GM19468 (cell line): ENCODE results near the gene SELENOS.
"Not testable (repeated sequence)": the region's sequence is repeated elsewhere in the genome, so short reads cannot be mapped to it uniquely, and the experiment has no call there.

Source experiments
- ATAC-seq: cut with Tn5 transposase; IDR thresholded peaks from one replicate; pipeline ENCODE4 v1.9.1; 2021; ENCODE audit warnings: mild to moderate bottlenecking, moderate library complexity, moderate number of reproducible peaks; ENCODE audit not compliant: unreplicated experiment; ENCODE audit errors: extremely low read depth

Gene SELENOS

DNA sequence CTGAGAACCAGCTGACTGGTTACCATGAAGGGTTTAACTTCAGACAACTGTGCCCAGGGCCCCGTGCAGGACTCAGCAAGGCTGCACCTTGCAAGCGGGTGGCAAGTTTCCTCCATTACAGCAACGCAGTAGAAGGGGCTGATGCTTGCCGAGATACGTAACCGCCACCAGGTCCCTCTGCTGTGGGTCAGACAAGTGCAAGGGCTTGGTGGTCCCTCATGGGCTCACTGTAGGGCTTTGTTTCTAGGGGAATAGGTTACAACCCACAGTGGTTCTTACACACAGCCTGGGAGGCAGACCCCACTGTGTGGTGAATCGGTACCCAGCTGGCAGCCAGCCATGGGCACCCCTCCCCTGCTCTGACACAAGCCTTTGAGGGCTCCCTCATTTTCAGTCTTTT is 33.2 kb upstream of the SELENOS start:
- ATAC-seq = no peak

DNA sequence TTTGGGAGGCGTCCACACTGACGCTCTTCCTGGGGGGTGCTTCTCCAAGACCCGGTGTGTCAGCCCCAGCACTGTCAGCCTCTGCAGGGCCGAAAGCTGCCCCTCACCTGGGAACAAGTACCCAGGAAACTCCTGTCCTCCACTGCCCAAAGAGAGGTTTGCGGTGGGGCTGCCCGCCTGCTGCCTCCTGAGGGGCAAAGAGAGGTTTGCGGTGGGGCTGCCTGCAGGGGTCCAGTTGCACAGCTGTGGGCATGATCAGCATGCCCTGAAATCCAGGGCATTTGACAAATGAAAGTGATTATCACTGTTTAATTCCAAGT is 32.8 kb upstream of the SELENOS start:
- no peak for ATAC-seq

DNA sequence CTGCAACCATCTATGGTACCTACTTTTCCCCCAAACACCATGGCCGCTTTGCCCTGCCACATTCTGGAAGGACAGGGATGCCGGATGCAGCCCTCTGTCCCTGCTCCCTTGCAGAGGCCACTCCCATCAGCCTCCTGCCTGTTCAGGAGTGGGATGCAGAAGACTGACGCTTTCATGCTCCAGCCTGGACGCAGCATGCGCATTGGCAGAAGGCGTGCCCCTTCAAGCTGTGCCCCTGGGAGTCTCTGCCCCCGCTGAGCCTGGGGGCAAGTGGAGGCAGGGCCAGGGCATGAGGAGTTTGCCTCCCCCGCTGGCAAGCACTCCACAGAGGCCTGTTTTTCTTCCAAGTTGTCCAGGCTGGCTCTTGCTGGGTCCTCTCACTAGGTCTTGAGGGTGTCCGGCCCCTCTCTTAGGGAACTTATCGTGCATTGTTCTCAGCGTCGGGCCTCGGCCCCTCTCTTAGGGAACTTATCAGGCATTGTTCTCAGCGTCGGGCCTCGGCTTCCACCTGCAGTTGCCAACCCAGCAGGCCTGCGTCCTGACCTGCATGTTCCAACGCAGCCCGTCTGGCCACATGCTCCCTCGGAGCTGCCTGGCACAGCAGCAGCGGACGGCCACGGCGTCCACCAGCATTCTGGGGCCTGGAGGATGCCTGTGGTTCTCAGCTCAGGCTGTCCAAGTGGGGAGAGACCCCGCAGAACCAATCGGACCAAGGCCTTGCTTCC is 32.3 kb upstream of the SELENOS start:
- ATAC-seq = no peak

DNA sequence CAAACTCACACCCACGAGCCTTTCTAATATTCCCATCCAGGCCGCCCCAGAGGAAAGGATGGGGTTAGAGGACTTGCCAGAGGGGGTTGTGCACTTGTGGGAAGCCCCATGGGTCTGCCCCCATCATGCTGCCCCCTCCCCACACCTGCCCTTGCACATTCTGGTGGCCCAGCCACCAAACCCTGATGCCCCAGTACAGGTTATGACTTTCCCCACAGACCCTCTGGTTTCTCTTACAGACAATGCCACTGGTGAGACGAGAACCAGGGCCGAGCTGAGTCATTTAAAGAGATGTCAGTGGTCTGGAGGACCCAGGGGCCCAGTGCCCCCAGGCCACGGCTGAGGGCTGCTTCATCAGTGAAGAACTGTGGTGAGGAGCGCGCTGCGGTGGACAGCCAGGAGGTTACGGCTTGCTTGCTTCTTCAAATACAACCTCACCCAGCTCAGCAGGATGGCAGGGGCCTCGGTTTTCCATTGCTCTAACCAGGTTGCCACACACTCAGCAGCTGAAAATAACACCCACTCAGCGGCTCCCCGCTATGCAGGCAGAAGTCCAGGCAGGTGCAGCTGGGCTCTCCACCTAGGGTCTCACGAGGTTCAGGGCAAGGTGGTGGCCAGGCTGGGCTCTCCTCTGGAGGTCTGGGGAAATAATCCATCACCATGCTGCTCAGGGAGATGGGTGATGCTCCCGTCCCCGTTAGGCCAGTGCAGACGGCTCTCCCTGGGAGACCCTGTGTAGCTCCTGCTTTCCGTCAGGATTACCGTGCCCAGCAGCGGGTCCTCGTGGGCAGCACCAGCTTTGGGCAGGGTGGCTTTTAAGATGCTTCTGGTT is 31.5 kb upstream of the SELENOS start:
- ATAC-seq = no peak

DNA sequence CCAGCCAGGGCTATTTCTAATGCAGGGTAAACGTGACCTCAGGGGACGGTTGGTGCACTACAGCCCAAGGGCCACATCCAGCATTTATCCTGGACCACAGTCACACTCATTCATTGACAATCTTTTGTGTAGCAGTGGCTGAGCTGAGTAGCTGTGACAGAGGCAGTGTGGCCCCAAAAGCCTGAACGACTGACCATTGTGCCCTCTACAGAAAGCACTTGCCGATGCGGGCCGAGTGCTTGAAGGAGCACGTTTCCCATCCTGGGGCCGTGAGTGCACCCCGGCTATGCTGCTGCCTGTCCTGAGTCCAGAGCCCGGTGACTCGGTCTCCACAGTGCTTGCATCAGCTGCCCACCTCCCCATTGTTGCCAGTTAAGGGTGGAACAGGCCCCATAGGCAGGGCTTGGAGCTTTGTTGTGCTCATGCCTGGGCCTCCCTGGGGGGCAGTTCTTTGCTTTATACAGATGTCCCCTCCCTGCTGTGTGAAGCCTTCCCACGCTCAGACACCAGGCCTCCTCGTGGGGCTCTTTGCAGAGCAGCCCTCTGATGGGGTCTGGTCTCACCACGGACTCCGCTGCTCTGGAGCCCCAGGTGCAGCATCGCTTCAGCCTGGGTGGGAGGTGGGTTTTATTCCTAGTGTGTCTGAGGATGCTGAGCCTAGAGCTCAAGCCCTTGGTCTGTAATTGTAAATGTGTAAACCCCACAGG is 30.8 kb upstream of the SELENOS start:
- no peak for ATAC-seq

DNA sequence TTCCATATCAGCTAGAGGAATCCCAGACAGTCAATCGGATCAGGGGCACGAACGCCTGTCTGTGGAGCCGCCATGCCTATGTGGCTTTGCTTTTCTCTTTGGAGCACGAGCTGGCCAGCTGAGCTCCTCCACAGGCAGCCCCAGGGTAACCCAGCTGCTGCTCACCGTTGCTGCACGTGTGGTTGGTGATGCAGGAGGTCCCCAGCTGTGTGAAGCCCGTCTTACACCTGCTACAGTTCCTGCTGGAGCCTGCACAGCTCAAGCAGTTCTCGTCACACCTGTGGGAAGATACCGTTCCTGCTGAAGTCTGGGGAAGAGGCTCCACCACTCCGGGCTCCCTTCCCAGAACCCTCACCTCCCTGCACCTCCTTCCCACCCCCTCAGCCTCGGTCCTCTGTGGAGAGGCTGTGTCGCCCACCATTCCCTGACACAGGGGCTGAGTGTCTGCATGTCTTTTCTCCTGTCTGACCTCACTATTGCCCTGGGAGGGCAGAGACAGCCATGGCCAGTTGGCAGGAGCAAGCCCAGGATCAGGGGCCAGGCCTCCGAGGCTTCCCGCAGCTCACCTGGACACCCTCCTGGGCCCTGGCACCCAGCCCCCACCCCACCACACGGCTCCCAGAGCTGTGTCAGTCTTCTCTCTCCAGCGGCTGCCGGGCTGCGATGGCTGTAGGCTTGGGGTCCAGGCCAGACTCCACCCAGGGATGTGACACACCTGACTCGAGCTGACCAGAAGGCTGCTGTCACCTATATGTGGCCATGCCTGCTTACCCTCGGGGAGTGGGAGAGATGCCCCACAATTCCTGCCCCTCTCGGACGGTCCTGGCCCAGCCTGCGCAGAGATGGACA is 30.0 kb upstream of the SELENOS start:
- no peak for ATAC-seq

DNA sequence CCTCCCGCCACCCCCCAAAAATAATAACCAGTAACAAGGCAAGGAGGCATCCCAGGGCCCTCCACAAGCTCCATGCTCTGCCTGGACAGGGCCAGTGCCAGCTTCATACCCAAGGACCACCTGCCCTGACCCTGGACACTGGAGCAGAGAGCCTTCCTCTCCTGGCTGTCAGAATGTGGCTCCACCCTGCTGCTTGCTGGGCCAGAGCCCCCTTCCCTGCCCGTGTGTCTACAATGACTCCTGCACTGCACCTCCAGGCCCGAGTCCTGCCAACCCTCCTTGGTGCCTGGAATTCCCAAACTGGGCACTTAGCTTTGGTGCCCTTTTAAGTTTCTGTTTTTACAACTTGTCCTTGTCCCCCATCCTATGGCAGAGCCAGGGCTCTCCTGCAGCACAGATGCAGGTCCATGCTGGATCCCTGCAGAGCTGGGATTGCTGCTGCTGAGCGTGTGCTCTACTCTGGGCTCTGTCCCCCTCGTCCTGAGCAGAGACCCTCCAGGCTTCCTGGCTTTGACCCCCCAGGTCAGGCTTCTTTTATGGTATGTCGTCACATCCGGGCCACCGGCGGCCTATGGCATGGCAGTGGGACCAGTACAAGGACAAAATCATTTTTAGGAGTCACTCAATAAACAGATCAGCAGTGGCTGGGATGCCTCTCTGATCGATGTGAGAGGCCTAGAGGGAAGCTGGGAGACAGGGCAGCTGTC is 29.2 kb upstream of the SELENOS start:
- ATAC-seq = no peak

DNA sequence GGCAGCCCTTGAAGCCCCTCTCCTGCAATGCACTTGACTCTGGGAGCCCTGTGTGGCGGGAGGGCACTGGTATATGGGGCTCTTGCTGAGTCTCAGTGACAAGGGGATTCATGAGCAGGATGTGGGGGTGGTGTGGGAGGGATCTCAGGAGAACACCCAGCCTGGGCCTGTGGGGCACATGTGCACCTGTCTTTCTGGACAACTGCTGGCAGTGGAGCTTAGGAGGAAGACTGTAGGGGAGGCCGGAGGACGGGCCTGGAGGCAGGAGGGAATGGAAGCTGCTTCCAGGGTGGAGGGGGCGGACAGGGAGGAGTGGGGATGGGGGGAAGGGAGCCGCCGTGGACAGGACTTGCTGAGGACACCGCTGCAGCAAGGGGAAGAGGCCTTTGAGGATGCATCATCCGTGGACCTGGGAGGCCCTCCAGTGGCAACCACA is 28.6 kb upstream of the SELENOS start:
- ATAC-seq = no peak

DNA sequence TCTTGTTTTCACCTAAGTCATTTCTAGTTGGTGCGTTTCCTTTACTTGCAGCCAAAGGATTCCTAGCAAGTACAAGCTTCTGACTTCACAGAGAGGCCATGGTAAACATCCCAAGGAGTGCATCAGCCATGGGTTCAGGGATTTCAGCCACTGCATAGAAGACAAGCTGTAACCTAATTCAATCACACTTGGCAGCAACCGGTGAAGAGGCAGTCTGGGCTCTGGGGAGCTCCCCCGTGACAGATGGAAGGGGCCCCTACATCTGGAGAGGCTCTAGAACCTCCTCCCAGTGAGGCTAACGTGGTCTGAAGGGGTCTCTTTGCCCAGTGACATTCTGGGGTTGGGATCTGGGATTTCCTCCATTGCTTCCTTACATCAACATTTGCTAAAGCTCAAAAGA is 26.1 kb upstream of the SELENOS start:
- no peak for ATAC-seq

DNA sequence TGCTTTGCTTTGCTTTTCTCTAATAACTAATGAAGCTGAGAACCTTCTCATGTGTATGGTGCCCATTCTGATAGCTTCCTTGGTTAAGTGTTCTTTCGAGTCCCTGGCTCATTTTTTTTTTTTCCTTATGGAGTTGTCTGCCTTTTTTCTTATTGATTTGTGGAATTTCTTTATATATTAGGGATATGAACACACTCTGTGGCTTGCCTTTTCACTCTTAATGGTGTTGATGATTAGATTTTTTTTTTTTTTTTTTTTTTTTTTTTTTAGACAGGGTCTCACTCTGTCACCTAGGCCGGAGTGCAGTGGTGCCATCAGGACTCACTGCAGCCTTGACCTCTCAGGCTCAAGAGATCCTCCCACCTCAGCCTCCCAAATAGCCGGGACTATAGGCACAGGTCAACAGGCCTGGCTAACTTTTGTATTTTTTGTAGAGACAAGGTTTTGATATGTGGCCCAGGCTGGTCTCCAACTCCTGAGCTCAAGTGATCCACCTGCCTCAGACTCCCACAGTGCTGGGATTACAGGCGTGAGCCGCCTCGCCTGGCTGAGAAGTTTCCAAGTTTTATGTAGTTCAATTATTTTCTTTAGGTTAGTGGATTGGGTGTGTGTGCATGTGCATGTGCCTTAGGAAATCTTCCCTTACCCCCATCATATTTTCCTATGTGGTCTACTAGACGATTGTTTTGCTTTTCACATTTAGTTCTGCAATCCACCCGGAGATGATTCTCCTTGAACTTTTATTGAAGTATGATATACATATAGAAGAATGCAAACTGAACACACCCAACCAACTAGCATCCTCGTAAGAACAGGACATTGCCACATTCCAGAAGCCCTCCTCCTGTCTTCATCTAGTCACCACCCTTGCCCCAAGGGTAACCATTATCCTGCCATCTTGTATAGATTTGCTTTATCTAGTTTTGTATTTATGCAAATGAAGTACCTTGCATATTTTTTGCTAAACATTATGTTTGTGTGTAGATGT is 19.4 kb upstream of the SELENOS start:
- ATAC-seq = no peak

DNA sequence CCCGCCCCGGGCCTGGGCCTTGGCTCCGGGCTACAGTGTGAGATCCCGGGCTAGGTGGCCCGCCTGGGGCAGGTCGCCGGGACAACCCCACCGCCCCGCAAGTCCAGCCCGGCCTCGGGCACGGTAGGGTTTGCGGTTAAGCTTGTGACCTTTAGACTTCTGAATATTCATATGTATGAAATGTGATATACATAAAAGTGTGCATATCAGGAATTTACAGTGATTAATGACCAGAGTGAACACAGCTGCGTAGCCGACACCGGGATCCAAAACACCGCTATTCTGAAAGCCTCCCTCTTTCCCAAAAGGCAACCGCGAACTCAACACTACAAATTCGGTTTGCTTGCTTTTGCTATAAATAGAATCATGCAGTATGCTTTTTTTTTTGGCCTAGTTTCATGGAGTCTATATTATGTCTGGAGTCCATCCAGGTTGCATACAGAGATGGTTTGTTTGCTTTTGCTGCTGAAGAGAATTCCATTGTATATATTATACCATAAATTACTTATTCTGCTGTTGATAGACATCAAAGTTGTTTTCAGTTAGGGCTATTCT is 18.4 kb upstream of the SELENOS start:
- ATAC-seq = no peak

DNA sequence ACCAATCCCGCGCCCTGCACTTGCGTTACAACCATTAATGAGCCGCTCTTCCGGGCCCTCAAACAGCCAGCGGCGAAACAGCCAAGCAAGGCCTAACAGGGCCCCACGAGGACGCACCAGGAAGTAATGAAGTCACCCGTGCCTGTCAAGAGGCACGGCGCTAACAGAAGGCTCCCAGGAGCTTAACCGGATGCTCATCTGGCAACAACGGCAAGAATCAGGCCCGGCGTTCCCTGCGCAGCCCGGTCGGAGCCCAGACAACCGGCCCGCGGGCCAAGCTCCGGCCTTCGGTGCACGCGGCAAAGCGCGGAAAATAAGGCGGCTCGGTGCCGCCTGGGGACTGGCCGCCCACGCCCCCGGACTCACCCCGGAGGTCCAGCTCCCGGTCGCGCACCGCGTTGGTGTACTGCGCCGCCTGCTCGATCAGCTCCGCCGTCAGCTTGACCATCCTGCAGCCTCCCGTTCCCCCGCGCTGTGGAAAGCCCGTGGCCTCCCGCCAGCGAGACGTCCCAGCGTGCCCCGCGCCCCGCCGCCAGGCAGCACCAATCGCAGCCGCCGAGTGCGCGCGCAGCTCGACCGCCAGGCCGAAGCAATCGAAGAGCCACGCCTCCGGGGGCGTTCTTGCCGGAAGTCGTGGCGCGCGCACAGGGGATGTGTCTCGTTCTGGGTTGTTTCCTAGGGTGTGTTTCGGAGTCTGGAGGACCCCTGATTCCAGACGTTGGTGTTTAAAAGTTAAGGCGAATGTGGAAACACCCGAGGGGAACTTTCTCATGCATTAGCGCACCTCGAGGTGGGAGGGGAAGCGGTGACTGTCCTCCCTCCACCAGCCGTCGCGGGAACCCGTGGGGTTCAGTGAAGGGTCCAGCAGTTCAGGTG is 17.7 kb upstream of the SELENOS start, which contains the start of gene SNRPA1:
SNRPA1 (minus strand) TSS at position 518 of the 876 bp plus-strand sequence; CDS start at position 448, 70 bp downstream.
- ATAC-seq = peak; percentile 56

DNA sequence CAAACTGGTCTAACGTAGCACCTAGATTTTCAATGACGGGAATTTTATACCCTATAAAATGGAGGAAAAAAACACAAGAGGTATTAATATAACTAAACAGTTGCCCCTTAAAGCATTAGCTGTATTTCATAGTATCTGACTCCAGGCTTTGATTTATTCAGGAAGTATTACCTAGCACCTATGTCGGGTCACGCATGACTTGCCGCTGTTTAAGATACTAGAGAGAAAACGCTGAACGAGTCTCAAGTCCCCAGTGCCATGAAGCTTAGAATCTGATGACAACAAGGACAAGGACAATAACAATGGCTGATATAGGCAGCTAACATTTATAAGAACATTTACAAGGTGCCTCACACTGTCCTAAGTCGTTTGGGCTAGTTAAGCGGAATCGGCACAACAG is 15.8 kb upstream of the SELENOS start:
- no peak for ATAC-seq

DNA sequence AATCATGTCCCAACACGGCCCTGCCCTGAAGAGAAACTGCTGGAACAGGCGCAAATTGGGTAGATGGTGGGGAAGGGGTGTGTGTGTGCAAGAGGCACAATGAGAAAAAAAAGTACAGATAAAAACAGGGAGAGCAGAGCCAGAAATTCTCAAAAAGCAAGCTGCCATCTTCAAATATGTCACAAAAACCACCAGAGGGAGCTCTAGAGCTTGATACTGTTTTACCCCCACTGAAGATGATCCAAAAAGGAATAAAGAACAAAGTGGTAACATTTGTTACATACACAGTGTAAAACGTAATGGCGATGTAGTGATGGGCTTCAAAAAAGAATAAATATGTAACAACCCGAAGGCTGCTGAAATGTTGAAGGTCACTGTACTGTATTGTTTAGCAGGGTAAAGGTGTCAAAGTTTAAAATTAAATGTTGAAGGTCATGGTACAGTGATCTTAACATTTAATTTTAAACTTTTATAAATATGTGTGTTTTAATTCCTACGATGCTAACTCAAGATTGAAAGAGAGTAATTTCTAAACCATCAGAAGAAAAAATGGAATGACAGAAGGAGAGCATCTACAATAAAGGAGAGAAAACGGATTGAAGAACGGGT is 11.7 kb upstream of the SELENOS start:
- peak; percentile 28 for ATAC-seq

DNA sequence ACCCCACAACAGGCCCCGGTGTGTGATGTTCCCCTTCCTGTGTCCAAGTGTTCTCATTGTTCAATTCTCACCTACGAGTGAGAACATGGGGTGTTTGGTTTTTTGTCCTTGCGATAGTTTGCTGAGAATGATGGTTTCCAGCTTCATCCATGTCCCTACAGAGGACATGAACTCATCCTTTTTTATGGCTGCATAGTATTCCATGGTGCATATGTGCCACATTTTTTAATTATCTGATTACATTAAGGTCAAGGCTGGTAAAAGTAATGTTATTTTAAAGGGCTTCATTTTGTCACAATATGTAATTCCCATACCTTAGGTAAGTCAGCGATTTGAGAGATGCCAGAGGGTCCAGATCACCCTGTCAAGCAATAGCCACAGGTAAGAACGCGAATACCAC is 10.1 kb upstream of the SELENOS start:
- not testable (repeated sequence) for ATAC-seq

DNA sequence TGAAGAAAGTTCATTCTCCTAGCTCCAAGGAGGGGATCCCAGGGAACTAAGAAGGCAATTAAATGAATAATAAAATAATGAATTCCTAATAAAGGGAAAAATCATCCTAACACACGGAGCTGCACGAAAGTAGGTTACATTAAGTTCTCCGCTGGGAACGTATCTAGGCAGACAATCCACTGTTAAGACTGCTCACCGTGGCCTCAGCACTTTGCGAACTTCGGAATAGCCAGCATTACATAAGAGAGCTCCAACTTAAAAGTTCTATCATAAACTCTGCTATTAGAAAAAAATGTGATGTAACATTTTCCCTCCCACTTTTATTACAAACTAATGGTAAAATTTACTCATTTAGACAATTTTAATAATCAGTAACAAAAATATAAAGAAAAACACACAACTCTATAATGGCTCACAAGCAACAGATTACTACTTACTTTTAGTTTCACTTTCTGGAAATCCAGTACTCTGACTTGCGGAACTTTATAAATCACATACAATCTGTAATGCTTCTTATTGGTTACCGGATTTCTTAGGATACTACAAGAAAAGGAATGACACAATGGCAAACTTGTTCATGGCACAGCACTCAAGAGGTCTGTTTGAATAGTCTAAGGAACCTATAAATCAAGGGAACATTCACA is 9.3 kb upstream of the SELENOS start:
- ATAC-seq = no peak
